GM19438 (cell line): ENCODE measurements around the gene TTLL10.

Source experiments
- ATAC-seq: cut with Tn5 transposase; IDR thresholded peaks from one replicate; pipeline ENCODE4 v1.9.1; 2021; ENCODE audit warnings: low read depth; ENCODE audit not compliant: unreplicated experiment

TTLL10 gene

DNA sequence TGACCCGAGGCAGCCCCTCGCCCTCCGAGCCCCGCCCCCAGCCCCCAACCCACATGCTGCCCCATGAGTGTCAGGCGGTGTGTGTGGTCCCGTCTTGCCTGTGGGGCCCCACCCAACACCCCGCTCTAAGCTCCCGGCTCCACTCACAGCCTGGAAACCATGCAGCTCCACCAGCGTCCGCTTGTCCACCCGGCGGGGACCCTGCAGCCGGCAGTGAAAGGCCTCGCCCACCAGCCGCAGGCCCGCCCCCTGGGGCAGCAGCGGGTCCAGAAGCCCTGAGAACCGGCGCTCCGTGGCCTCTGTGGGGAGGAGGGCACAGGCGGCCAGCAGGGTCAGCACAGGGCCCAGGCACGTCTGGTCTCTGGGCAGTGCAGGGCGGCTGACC lies 70.1 kb downstream of the TTLL10 start:
- no peak for ATAC-seq

DNA sequence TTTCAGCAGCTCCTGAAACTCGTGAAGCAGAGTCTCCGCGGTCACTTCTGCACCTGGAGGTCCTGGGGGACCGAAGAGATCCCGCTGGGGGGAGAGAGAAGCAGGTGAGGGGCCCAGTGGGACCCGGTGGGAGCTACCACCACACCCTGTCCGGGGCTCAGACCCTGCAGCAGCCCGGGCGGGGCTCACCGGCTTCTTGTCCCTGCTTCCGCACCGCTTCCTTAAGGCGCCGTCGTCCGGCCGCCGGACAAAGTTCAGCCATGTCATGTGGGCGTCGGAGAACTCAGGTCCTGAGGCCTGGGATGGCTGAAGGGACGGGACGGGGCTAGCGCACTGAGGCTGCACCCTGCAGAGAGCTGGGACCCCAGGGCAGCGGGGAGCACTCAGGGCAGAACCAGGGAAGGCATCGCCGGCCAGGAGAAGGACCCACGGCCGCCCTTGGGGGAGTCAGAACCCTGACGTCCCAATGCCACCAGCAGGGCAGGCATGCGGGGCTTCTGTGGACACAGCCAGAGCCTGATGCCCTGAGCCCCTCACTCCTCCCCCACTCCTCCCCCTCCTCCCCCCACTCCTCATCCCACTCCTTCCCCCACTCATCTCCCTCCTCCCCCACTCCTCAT lies 70.6 kb downstream of the TTLL10 start:
- no peak for ATAC-seq

DNA sequence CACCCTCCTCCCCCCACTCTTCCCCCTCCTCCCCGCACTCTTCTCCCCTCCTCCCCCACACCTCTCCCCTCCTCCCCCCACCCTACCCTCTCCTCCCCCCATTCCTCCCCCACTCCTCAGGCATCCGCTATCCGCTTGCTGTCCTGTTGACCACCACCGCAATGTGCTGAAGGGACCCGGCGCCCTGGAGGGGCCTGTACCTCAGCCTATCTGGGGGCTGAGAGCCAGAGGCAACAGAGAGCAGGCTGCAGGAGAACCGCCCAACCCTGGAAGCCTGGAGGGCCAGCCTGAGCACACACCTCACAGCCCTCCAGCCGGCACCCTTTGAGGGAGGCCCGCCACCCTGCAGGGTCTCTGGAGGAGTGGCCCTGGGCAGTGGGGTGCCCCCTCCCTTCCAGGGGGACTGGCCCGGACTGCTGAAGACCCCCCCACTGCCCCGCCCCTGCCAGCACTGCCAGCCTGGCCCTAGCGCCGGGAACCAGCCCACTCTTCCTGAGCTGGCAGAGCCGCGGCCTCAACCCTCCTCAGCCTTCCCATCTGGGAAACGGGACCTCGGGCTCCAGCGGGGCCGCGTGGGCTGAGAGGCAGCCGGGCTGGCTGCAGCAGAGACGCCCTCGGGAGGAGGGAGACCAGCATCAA lies 71.6 kb downstream of the TTLL10 start:
- ATAC-seq, result no peak

DNA sequence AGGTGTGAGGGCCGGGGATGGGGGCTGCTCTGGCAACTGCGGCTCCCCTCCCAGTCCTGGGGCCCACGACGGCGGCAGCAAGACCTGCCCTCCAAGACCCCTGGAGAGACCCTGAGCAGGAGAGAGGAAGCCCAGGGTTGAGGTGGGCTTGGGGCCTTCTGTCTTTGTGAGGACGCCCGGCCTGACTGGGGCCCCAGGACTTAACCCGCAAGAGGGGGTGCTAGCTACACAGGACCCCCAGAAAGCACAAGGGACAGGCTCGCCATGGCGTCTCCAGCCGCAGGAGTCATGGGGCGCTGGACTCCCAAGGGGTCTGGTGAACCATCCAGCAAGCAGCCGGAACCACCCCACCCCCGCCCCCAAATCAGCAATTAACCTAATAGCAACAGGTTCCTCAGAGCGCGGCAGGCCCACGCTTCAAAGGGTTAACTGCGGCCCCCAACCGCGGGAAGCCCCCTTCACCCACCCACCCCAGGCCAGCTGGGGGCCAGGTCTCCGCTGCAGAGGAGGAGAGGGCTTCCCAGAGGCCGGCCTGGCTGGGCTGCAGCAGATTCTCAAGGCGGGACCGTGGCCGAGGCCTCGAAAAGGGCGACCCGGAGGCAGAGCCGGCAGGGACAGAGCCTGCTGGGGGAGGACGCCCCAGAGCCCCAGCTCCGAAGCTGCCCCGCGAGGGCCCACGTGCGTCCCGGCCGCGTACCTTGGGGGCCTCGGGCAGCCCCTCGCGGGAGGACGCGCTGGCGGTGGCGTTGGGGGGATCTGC lies 72.3 kb downstream of the TTLL10 start:
- ATAC-seq, result no peak

DNA sequence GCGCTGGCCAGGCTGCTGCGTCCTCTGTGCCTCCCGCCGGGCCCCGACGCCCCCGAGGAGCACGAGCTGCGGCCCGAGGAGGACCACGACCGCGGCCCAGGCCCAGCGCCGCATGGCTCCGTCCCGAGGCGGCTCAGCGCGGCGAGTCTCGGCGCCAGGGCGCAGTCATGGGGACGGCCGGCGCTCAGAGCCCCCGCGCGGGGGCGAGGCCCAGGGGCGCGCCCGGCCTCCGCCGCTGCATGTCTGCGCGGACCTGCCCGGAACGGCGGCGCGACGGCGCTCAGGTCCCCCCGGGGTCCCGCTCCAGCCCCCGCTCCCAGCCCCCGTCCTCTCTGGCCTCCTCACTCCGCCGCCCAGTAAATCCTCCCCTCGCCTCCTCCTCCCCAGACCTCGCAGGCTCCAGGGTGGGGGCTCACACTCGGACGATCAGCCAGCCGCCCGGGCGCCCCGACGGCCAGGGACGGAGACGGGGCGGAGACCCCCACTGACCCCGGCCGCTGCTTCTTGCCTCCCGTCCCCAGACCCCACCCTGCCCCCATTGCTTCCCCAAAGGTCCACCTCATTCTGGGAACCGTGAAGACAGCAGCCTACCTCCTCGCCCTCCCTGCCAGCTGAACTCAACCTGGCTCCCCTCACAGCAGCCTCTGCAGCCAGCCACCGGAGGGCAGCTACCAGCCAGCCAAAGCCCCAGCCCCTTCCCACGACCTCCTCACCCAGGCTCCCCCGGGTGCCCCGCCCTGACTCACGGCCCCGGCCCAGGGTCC lies 73.1 kb downstream of the TTLL10 start, which contains the start of gene C1QTNF12:
Gene C1QTNF12 (minus strand): TSS at position 146 of the 764 bp plus-strand sequence. CDS start 32 bp downstream, at position 114.
- ATAC-seq, result no peak

DNA sequence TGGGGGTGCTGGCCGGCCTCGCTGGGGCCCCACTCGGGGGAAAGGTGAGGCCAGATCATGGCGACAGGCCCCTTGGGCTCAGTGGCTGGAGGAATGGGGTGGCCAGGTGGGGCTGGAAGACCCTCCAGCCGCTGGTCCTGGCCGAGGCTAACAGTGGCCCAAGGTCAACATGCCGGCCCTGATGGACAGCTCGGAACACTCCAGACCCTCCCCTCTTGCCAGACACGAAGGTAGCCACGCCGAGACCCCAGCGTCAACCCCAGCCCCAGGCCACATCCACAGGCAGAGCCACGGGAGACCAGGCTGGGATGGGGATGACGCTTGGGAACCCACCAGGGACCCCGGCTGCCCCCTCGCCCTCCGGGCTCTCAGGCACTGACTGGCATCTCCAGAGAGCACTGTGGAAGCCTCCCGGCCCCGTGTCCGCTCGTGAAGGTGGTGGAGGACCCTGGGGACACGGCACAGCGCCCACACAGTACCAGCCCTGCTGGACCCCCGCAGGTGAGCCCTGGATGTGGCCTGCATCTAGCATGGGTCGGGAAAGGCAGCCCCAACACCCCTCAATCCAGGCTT lies 73.7 kb downstream of the TTLL10 start:
- ATAC-seq, result no peak
